K562 (cell line): ENCODE measurements around the gene ARID5B.

ENCODE experiments used
- CEBPZ ChIP-seq: fragments of 150-350 bp; IDR thresholded peaks from 2 replicates; pipeline ENCODE4 v1.6.1; 2014; ENCODE audit warnings: low read depth, mild to moderate bottlenecking, low read length, borderline replicate concordance
- GATA2 ChIP-seq: sonication (generic); formaldehyde crosslinking; IDR thresholded peaks from 2 replicates; pipeline ENCODE4 v1.4.0; 2020; ENCODE audit warnings: mild to moderate bottlenecking, missing genetic modification reagents
- GTF2B ChIP-seq: IDR thresholded peaks from 2 replicates; pipeline ENCODE4 v1.6.1; 2011; ENCODE audit not compliant: insufficient read length; ENCODE audit errors: extremely low read depth
- MECOM ChIP-seq: fragments of 250-450 bp; sonication (Bioruptor Pico); IDR thresholded peaks from 2 replicates; pipeline ENCODE4 v1.8.0; 2022; ENCODE audit warnings: inconsistent platforms
- PHTF2 ChIP-seq: fragments of 250-450 bp; sonication (Bioruptor Pico); IDR thresholded peaks from 2 replicates; pipeline ENCODE4 v1.5.0; 2021; ENCODE audit warnings: mild to moderate bottlenecking
- POLR2AphosphoS5 ChIP-seq: IDR thresholded peaks from 2 replicates; pipeline ENCODE4 v1.6.1; 2011; ENCODE audit warnings: mild to moderate bottlenecking, low read depth, low read length, moderate library complexity; ENCODE audit not compliant: control insufficient read depth, insufficient read depth
- TCF7 ChIP-seq: sonication (generic); IDR thresholded peaks from 2 replicates; pipeline ENCODE4 v1.6.1; 2016; ENCODE audit warnings: antibody characterized with exemption, borderline replicate concordance
- ZBTB34 ChIP-seq: fragments of 250-450 bp; sonication (Bioruptor Pico); IDR thresholded peaks from 2 replicates; pipeline ENCODE4 v1.8.0; 2021; ENCODE audit warnings: mild to moderate bottlenecking, moderate library complexity

- TF ChIP-seq ZBTB34: no peak
- no peak for TF ChIP-seq PHTF2 (CRISPR knock-in tag)
- TF ChIP-seq POLR2AphosphoS5: no peak
- no peak for TF ChIP-seq GTF2B
- no peak for TF ChIP-seq MECOM (CRISPR knock-in tag)
- TF ChIP-seq GATA2 (CRISPR knock-in tag): no peak
- TF ChIP-seq TCF7: no peak
- TF ChIP-seq CEBPZ: no peak
Observed at GRCh38 chr10:62027841-62028501, 126.5 kb downstream of the ARID5B start.
